Measurements from ENCODE around the gene CALHM5.

DNA sequence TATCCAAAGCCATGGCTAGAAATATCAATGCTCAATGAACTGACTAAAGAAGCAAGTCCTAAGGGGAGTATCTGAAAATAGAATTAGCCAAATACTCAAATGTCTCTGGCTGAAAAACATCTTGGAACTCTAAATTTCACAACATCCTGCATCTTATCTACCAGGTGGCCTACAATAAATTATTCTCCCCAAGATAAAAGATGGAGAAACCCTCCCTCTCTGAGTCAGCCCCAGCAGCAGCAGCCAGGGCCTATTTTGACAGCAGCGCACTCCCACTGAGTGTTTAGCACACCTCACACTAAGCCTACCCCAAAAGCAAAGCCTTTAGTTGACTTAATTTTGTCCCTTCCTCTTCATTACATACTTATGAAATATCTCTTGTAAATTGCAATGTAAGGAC, 44.3 kb upstream of the CALHM5 start:
- no peak for TF ChIP-seq ZKSCAN8 (CRISPR knock-in tag; IDR thresholded peaks at IDR 0.05)
- TF ChIP-seq, protein P1, sequence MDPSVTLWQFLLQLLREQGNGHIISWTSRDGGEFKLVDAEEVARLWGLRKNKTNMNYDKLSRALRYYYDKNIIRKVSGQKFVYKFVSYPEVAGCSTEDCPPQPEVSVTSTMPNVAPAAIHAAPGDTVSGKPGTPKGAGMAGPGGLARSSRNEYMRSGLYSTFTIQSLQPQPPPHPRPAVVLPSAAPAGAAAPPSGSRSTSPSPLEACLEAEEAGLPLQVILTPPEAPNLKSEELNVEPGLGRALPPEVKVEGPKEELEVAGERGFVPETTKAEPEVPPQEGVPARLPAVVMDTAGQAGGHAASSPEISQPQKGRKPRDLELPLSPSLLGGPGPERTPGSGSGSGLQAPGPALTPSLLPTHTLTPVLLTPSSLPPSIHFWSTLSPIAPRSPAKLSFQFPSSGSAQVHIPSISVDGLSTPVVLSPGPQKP (CRISPR knock-in tag; IDR thresholded peaks at IDR 0.05), result no peak
- TF ChIP-seq NFATC3 (IDR thresholded peaks at IDR 0.05), result no peak
- no peak for TF ChIP-seq CTCF (IDR thresholded peaks at IDR 0.05 in 2 of 3, conservative IDR thresholded peaks at IDR 0.05 in 1 of 3; ENCODE audit: insufficient read depth in 2 of 3, low read depth in 1 of 3, low read length in 3 of 3)
- no peak for TF ChIP-seq ZNF282 (CRISPR knock-in tag; IDR thresholded peaks at IDR 0.05)
- TF ChIP-seq SPI1 (IDR thresholded peaks at IDR 0.05; ENCODE audit: borderline replicate concordance, low read depth, low read length), result no peak
- no peak for TF ChIP-seq ZNF639 (CRISPR knock-in tag; conservative IDR thresholded peaks at IDR 0.05 in 1 of 2, IDR thresholded peaks at IDR 0.05 in 1 of 2)
- no peak for TF ChIP-seq ETS2 (tag; IDR thresholded peaks at IDR 0.05; ENCODE audit: borderline replicate concordance, poor library complexity, severe bottlenecking)
- TF ChIP-seq MTF1 (CRISPR knock-in tag; IDR thresholded peaks at IDR 0.05; ENCODE audit: borderline replicate concordance), result no peak
- TF ChIP-seq, protein P2, sequence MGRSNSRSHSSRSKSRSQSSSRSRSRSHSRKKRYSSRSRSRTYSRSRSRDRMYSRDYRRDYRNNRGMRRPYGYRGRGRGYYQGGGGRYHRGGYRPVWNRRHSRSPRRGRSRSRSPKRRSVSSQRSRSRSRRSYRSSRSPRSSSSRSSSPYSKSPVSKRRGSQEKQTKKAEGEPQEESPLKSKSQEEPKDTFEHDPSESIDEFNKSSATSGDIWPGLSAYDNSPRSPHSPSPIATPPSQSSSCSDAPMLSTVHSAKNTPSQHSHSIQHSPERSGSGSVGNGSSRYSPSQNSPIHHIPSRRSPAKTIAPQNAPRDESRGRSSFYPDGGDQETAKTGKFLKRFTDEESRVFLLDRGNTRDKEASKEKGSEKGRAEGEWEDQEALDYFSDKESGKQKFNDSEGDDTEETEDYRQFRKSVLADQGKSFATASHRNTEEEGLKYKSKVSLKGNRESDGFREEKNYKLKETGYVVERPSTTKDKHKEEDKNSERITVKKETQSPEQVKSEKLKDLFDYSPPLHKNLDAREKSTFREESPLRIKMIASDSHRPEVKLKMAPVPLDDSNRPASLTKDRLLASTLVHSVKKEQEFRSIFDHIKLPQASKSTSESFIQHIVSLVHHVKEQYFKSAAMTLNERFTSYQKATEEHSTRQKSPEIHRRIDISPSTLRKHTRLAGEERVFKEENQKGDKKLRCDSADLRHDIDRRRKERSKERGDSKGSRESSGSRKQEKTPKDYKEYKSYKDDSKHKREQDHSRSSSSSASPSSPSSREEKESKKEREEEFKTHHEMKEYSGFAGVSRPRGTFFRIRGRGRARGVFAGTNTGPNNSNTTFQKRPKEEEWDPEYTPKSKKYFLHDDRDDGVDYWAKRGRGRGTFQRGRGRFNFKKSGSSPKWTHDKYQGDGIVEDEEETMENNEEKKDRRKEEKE (IDR thresholded peaks at IDR 0.05; ENCODE audit: borderline replicate concordance in 1 of 2, control insufficient read depth in 1 of 2, low read depth in 2 of 2, low read length in 1 of 2), result no peak
- TF ChIP-seq ZNF3 (CRISPR knock-in tag; IDR thresholded peaks at IDR 0.05), result no peak
- no peak for TF ChIP-seq CTBP1 (IDR thresholded peaks at IDR 0.05; ENCODE audit: borderline replicate concordance)
- no peak for TF ChIP-seq PYGO2 (tag; IDR thresholded peaks at IDR 0.05)
- no peak for TF ChIP-seq FOXM1 (IDR thresholded peaks at IDR 0.05; ENCODE audit: low read depth)
- TF ChIP-seq FOXM1 (CRISPR knock-in tag; IDR thresholded peaks at IDR 0.05; ENCODE audit: low read depth), result no peak
